ENCODE measurements around the gene MCFD2.

DNA sequence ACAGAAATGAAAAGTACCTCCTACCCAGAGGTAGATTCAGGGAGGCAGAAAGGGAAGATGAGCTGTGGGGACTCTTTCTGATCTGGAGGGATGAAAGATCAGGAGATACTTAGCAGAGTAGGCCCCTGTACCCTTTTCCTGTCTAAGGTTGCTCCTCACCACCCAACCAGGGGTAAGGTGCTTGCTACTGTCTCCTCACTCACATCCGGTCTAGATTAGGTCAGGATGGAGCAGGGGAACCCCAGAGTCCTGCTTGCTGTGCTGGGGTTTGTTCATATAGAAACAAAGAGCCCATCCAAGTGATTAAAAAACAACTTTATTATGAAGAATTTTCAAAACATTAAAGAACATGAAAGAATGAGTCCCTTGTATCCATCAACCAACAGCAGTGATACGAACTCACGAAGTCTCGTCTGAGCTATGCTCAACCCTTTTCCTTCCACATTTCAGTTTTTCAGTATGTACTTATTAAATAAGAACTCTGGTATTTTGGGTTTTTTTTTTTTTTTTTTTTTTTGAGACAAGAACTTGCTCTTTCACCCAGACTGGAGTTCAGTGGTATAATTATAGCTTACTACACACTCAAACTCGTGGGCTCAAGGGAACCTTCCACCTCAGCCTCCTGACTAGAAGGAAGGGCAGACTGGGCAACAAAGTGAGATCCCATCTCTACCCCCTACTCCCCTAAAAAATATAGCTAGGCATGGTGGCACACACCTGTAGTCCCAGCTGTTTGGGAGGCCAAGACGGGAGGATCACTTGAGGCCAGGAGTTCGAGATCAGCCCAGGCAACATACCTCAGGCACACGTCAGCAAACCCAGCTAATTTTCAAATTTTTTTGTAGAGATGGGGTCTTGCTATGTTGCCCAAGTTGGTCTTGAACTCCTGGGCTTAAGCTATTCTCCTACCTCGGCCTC, 28.5 kb upstream of the MCFD2 start:
- TF ChIP-seq POLR2AphosphoS5 (IDR thresholded peaks at IDR 0.05; ENCODE audit: low read depth, low read length) = peak; percentile 58; the same call in 1 of the 2 replicates
- peak; percentile 62; the same call in 1 of the 2 replicates for TF ChIP-seq POLR2A (IDR thresholded peaks at IDR 0.05; ENCODE audit: low read depth, low read length)
- TF ChIP-seq TAF1 (IDR thresholded peaks at IDR 0.05; ENCODE audit: borderline replicate concordance, low read depth, low read length) = no peak

Measured in GM12892 (cell line).